Mesothelial cell of epicardium (in vitro differentiated cells): Measurements from ENCODE around the gene FMO4. TPM values are rescaled to one million over a fixed set of nuclear protein-coding genes. Genes with fewer than 3 reads are reported as not detected.
A peak's percentile ranks its signal among the peaks of the same experiment; 100 is the strongest.
"Not testable (repeated sequence)": the region's sequence is repeated elsewhere in the genome, so short reads cannot be mapped to it uniquely, and the experiment has no call there.

ENCODE experiments used
- DNase-seq, 2 experiments: peaks; one replicate each; pipeline ENCODE4 v3.0.0; 2021; ENCODE audit warnings: low spot score in 2 of 2; ENCODE audit not compliant: unreplicated experiment in 2 of 2
- H3K27ac Mint-ChIP-seq: 2 replicates; pipeline ENCODE4 v1.8.0; 2021; ENCODE audit warnings: mixed read lengths
- H3K27me3 Mint-ChIP-seq: 2 replicates; pipeline ENCODE4 v1.8.0; 2021; ENCODE audit warnings: low read depth, mixed read lengths
- H3K36me3 Mint-ChIP-seq: 2 replicates; pipeline ENCODE4 v1.8.0; 2021; ENCODE audit warnings: mixed read lengths
- H3K4me1 Mint-ChIP-seq: 2 replicates; pipeline ENCODE4 v1.8.0; 2021; ENCODE audit warnings: mixed read lengths
- H3K4me3 Mint-ChIP-seq: 2 replicates; pipeline ENCODE4 v1.8.0; 2021; ENCODE audit warnings: mild to moderate bottlenecking, moderate library complexity, mixed read lengths
- H3K9me3 Mint-ChIP-seq: 2 replicates; pipeline ENCODE4 v1.8.0; 2021; ENCODE audit warnings: mixed read lengths
- CTCF ChIP-seq: fragments of 200-600 bp; sonication (generic); IDR thresholded peaks from one replicate; pipeline ENCODE4 v1.5.0; 2021; ENCODE audit warnings: antibody characterized with exemption; ENCODE audit not compliant: unreplicated experiment
- total RNA-seq: library from RNA; stranded (reverse); gene quantifications from 3 replicates; pipeline ENCODE4 v1.2.1, GENCODE V29; 2021

Gene FMO4
- total RNA-seq, 1 donor from 2014 or later, result 5.9 TPM

DNA sequence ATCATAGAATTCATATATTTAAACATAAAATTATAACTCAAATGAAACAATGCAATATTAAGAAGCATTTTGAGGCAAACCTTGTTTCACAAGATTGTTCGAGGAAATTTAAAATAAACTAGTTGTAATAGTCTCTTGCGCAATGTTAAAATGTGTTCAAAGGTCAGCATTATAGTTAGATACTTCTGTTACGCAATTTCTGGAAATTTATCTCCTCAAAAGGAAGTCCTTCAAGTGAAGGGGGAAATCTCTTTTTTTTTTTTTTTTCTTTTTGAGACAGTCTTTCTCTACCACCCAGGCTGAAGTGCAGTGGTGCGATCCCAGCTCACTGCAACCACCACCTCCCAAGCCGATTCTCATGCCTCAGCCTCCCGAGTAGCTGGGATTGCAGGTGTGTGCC, 52.1 kb downstream of the FMO4 start:
- Mint-ChIP-seq H3K4me1 (no peaks in the 10 kb centered on the region), H3K9me3 (peaks cover 37% of the 10 kb centered on the region), H3K36me3 (no peaks in the 10 kb centered on the region)

GRCh38 chr1:171366816-171367215, 52.8 kb downstream of the FMO4 start:
- Mint-ChIP-seq H3K9me3 (peaks cover 32% of the 10 kb centered on the region), H3K36me3 (no peaks in the 10 kb centered on the region), H3K27ac (no peak overlapping the region), H3K4me3 (no peak overlapping the region), H3K4me1 (no peaks in the 10 kb centered on the region), H3K27me3 (no peaks in the 10 kb centered on the region)
- no peak for TF ChIP-seq CTCF
- no peak for DNase-seq

More for the DNA sequence above, 52.1 kb downstream of the FMO4 start:
- TF ChIP-seq CTCF, result no peak
- H3K27ac Mint-ChIP-seq, result no peak overlapping the region
- H3K27me3 Mint-ChIP-seq, result no peaks in the 10 kb centered on the region
- no peak overlapping the region for H3K4me3 Mint-ChIP-seq
- DNase-seq, result no peak

- Mint-ChIP-seq H3K4me3 (no peak overlapping the region), H3K27me3 (no peaks in the 10 kb centered on the region), H3K4me1 (no peaks in the 10 kb centered on the region), H3K27ac (no peak overlapping the region), H3K36me3 (no peaks in the 10 kb centered on the region), H3K9me3 (peaks cover 25% of the 10 kb centered on the region)
- TF ChIP-seq CTCF, result no peak
- no peak for DNase-seq
These were observed 53.5 kb downstream of the FMO4 start for GRCh38 chr1:171367436-171367835.

DNA sequence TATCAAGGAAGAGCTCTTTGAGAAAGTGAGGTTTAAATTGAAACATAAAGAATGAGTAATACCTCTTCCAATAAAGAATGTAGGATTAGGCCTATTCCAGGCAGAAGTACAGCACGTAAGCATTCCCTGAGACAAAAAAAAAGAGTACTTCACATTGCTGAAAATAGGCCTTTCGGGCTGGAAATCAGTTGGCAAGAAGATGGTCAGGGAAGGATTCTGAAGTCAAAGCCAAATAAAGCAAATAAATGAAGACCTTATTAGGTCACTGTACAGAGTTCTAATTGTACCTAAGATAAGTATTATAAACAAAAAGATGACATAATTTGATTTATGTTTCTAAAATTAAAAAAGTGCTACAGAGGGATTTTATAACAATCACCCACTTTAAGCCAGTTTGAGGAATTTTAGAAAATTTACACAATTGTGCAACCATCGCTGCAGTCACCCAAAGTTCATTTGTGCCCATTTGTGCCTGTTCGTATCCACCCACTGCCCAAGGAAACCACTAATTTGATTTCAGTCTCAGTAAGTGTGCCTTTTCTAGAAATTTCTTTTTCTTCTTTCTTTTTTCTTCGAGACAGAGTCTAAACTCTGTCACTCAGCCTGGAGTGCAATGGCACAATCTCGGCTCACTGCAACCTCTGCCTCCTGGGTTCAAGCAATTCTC, 58.6 kb downstream of the FMO4 start:
- no peak for TF ChIP-seq CTCF
- no peak for DNase-seq
- H3K4me1 Mint-ChIP-seq, result no peaks in the 10 kb centered on the region

GRCh38 chr1:171373357-171374122, 59.6 kb downstream of the FMO4 start:
- H3K9me3 Mint-ChIP-seq, result peaks cover 13% of the 10 kb centered on the region
- not testable (repeated sequence) for DNase-seq, H3K36me3 Mint-ChIP-seq, H3K4me1 Mint-ChIP-seq, H3K27me3 Mint-ChIP-seq, H3K27ac Mint-ChIP-seq
- peak overlapping the region; percentile 44 for H3K4me3 Mint-ChIP-seq

More for the DNA sequence above, 58.6 kb downstream of the FMO4 start:
- H3K9me3 Mint-ChIP-seq, result peaks cover 13% of the 10 kb centered on the region
- no peak overlapping the region for H3K27ac Mint-ChIP-seq
- H3K4me3 Mint-ChIP-seq, result no peak overlapping the region
- H3K36me3 Mint-ChIP-seq, result no peaks in the 10 kb centered on the region
- H3K27me3 Mint-ChIP-seq, result no peaks in the 10 kb centered on the region

DNA sequence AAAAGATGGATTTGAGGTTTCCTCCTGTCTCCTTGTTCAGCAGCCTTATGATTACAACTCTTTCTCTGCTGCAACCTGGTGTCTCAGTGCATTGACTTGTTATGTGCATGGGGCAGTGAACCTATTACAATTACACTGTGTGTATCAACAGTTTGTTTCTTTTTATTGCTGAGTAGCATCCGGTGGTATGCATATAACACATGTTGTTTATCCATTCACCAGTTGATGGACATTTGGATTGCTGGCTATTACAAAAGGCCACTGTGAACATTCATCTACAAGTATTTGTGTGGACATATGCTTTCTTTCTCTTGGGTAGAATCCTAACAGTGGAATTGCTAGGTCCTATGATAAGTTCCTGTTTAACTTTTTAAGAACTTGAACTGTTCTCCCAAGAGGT, 65.9 kb downstream of the FMO4 start:
- Mint-ChIP-seq H3K36me3 (no peaks in the 10 kb centered on the region), H3K27me3 (no peaks in the 10 kb centered on the region), H3K9me3 (peaks cover 15% of the 10 kb centered on the region), H3K4me1 (no peaks in the 10 kb centered on the region), H3K27ac (no peak overlapping the region), H3K4me3 (no peak overlapping the region)
- no peak for DNase-seq
- no peak for TF ChIP-seq CTCF
